Gastroesophageal sphincter (tissue), 4 donors: ENCODE data around the gene FAM83F. TPM values are rescaled to one million over a fixed set of nuclear protein-coding genes. Genes with fewer than 3 reads are reported as not detected.

Source experiments
- ATAC-seq: fragments of 150-250 bp; one replicate; pipeline ENCODE4 v1.9.1; 2016; ENCODE audit warnings: mild to moderate bottlenecking, moderate library complexity
- H3K27ac ChIP-seq, 4 donors: fragments of 200-600 bp; sonication (generic) in 3 of 4; 1 replicate in 3 of 4; 2 replicates in 1 of 4; pipeline ENCODE4 v1.5.1; 2016 to 2019
- H3K27me3 ChIP-seq: fragments of 200-600 bp; sonication (generic); one replicate; pipeline ENCODE4 v1.5.1; 2019
- H3K36me3 ChIP-seq, 2 donors: fragments of 200-600 bp; sonication (generic); one replicate each; pipeline ENCODE4 v1.5.1; 2019; ENCODE audit warnings: control low read depth in 1 of 2
- H3K4me1 ChIP-seq, 3 donors: fragments of 200-600 bp; sonication (generic); 1 replicate in 2 of 3; 2 replicates in 1 of 3; pipeline ENCODE4 v1.5.1; 2016 to 2019; ENCODE audit warnings: control low read depth in 2 of 3
- H3K4me3 ChIP-seq, 2 donors: fragments of 200-600 bp; sonication (generic); one replicate each; pipeline ENCODE4 v1.5.1; 2019; ENCODE audit warnings: mild to moderate bottlenecking in 1 of 2, moderate library complexity in 1 of 2
- H3K9me3 ChIP-seq, 3 donors: fragments of 200-600 bp; sonication (generic); one replicate each; pipeline ENCODE4 v1.5.1; 2017 to 2019; ENCODE audit warnings: control low read depth in 2 of 3
- EP300 ChIP-seq: sonication (generic); formaldehyde crosslinking; IDR thresholded peaks from one replicate; pipeline ENCODE4 v1.6.1; 2017; ENCODE audit warnings: antibody characterized with exemption, mild to moderate bottlenecking
- POLR2A ChIP-seq, 2 donors: fragments of 450-650 bp; IDR thresholded peaks; one replicate each; pipeline ENCODE4 v1.6.1; 2017; ENCODE audit warnings: antibody characterized with exemption in 2 of 2, mild to moderate bottlenecking in 2 of 2, moderate library complexity in 1 of 2
- POLR2AphosphoS5 ChIP-seq: sonication (generic); formaldehyde crosslinking; IDR thresholded peaks from one replicate; pipeline ENCODE4 v1.6.1; 2017; ENCODE audit warnings: antibody characterized with exemption
- WGBS, 2 donors: methylation state at CpG; one replicate each; pipeline ENCODE4 v1.1.5; 2018; ENCODE audit warnings: low coverage in 1 of 2; 5-methylcytosine and 5-hydroxymethylcytosine counted together
- total RNA-seq, 4 donors: library from RNA; depleted of rRNA; stranded (reverse); fragments of >200 nt; gene quantifications; one replicate each; pipeline ENCODE4 v1.1.0, GENCODE V29; 2016
- TF ChIP-seq, protein P1 (sequence below), 4 experiments: fragments of 200-600 bp in 2 of 4; fragments of 450-650 bp in 2 of 4; sonication (generic) in 1 of 4; IDR thresholded peaks; one replicate each; pipeline ENCODE4 v1.5.1; 2017 to 2019; ENCODE audit warnings: antibody characterized with exemption in 4 of 4, mild to moderate bottlenecking in 2 of 4, moderate library complexity in 2 of 4

Gene FAM83F
- total RNA-seq, 4 donors from 2014 or later = 0.46 to 4.2 (median 0.81) TPM

DNA sequence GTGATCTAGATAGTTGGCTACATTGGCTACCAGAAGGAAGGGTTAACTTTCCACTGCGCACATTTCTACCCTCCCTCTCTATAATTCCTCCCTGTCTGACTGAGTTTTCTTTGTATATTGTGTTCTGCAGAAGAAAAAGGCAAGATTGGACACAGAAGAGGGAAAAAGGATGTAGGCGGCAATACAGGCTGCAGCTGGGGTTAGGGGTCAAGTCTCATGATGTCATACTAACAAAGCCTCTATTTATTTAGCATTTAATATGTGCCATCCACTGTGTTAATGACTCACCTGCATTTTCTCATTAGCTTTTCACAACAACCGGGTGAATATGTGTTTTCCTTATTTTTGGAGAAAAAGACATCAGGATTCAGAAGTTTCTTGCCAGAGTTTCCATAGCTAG lies 2.0 kb downstream of the FAM83F start:
- H3K9me3 ChIP-seq = no peaks in the 10 kb centered on the region
- no peaks in the 10 kb centered on the region for H3K36me3 ChIP-seq
- 83 to 88% methylated on average over 2 to 3 of the region's 3 CpGs for WGBS, 2 donors
- H3K27ac ChIP-seq = peak overlapping the region in 2 of 4 donors; percentile 53 to 67
- TF ChIP-seq EP300 = no peak
- TF ChIP-seq POLR2A (IDR thresholded peaks at IDR 0.05) = no peak
- TF ChIP-seq POLR2AphosphoS5 = no peak
- TF ChIP-seq, protein P1, sequence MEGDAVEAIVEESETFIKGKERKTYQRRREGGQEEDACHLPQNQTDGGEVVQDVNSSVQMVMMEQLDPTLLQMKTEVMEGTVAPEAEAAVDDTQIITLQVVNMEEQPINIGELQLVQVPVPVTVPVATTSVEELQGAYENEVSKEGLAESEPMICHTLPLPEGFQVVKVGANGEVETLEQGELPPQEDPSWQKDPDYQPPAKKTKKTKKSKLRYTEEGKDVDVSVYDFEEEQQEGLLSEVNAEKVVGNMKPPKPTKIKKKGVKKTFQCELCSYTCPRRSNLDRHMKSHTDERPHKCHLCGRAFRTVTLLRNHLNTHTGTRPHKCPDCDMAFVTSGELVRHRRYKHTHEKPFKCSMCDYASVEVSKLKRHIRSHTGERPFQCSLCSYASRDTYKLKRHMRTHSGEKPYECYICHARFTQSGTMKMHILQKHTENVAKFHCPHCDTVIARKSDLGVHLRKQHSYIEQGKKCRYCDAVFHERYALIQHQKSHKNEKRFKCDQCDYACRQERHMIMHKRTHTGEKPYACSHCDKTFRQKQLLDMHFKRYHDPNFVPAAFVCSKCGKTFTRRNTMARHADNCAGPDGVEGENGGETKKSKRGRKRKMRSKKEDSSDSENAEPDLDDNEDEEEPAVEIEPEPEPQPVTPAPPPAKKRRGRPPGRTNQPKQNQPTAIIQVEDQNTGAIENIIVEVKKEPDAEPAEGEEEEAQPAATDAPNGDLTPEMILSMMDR (IDR thresholded peaks at IDR 0.05) = no peak
- H3K4me3 ChIP-seq = no peak overlapping the region
- peaks cover 68% of the 10 kb centered on the region for H3K27me3 ChIP-seq
- ATAC-seq = no peak
- H3K4me1 ChIP-seq = peaks cover 0 to 25% (median 3%) of the 10 kb centered on the region in 3 donors

DNA sequence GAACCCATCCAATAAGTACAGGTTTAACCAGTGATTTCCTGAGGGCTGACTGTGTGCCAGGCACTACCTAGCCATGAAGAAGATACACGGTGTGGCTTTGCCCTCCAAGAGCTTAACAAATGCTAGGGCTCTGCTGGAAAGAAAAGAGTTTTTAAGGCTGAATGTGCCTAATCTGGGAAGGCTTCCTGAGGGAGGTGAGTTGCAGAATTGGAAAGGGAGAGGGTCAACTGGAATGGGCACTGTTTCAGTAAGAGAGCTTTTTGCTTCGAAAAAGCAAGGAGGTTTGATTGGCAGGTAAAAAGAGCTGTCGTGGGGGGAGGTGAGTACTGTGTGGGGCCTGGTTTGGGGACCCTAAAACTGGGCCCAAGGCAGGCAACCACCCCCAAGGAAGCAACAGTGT lies 2.7 kb downstream of the FAM83F start:
- 60 to 91% methylated on average over 1 to 3 of the region's 3 CpGs for WGBS, 2 donors
- H3K4me3 ChIP-seq = no peak overlapping the region

DNA sequence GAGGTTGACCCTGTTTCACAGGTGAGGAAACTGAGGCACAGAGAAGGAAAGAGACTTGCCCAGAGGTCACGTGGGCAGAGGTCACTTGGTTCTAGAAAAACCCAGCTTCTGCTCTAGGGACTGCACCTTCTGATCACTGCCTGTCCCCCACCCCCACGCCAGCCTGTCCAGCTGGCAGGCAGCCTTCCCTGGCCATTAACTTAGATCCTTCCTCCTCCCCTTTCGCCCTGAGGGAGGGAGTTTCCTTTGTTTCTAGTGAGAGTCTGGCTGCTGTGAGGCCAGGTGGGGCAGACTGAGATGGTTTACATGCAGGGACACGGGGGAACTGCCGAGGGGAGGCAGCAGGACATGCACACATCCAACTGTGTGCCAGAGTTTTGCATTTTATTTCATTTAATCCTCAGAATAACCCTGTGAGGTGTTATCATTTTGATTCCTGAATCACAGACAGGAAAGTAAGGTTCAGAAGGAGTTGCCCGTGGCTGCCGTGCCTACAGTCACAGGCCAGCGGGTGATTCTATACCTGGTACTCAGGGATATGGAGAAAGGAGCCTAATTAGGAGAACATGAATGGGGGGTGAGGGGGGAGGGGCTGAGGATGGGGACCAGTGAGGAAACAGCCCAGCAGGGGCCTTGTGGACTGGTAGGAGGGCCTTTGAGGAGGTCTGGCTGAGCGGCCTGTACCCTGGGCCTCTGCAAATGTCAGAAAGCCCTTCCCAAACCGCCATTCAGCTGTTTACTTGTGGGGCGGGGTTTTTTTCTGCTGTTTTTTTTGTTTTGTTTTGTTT lies 3.4 kb downstream of the FAM83F start:
- no peak for ATAC-seq
- 81 to 83% methylated on average over 2 to 4 of the region's 11 CpGs for WGBS, 2 donors

More for the DNA sequence above, 2.7 kb downstream of the FAM83F start:
- no peak for ATAC-seq
- Histone ChIP-seq H3K27ac (peak overlapping the region in 3 of 4 donors; percentile 49 to 66 (median 53)), H3K9me3 (no peaks in the 10 kb centered on the region), H3K36me3 (no peaks in the 10 kb centered on the region), H3K4me1 (peaks cover 0 to 25% (median 3%) of the 10 kb centered on the region in 3 donors), H3K27me3 (peaks cover 68% of the 10 kb centered on the region)
- no peak for TF ChIP-seq EP300
- TF ChIP-seq, protein P1 (IDR thresholded peaks at IDR 0.05) = no peak
- no peak for TF ChIP-seq POLR2A (IDR thresholded peaks at IDR 0.05)
- no peak for TF ChIP-seq POLR2AphosphoS5

DNA sequence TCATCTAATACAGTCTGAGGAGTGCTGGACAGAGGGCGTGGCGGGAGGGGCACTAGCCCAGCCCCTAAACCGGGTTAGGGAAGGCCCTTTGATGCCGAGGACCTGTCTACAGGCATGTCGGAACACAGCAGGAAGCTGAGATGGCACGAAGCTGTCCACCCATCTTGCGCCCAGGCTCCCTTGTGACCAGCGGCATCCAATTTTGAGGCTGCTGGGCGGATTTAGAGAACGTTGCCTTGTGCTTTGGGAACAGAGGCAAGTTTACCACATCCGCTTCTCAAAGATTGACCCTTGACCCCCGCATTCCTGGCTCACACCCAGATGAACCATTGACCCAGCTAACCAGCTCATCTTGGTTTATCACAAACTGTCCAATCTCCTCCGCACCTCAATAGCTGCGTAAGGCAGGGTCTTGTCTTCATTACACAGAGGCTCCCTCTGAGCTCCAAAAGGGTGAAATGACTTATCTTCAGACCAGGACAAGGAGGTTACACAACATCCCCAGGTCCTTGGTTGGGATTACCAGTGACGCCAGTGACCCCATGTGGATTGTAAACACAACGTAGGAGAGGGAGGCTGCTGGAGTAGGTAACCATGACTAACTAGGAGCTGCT lies 4.5 kb downstream of the FAM83F start:
- WGBS, 2 donors = 81 to 88% methylated on average over 6 of the region's 16 CpGs
- peaks cover 65% of the 10 kb centered on the region for H3K27me3 ChIP-seq
- no peak for TF ChIP-seq EP300
- TF ChIP-seq POLR2AphosphoS5 = no peak
- no peak for TF ChIP-seq POLR2A (IDR thresholded peaks at IDR 0.05)
- TF ChIP-seq, protein P1 (IDR thresholded peaks at IDR 0.05) = no peak
- H3K9me3 ChIP-seq = no peaks in the 10 kb centered on the region
- H3K4me3 ChIP-seq = no peak overlapping the region
- no peak for ATAC-seq
- H3K4me1 ChIP-seq = peaks cover 0 to 25% (median 3%) of the 10 kb centered on the region in 3 donors
- H3K36me3 ChIP-seq = no peaks in the 10 kb centered on the region
- no peak overlapping the region for H3K27ac ChIP-seq

More for the DNA sequence above, 3.4 kb downstream of the FAM83F start:
- TF ChIP-seq POLR2A (IDR thresholded peaks at IDR 0.05) (no peak), POLR2AphosphoS5 (no peak), EP300 (no peak)
- TF ChIP-seq, protein P1 (IDR thresholded peaks at IDR 0.05) = no peak
- H3K9me3 ChIP-seq = no peaks in the 10 kb centered on the region
- H3K27me3 ChIP-seq = peaks cover 68% of the 10 kb centered on the region
- H3K36me3 ChIP-seq = no peaks in the 10 kb centered on the region
- peaks cover 0 to 25% (median 3%) of the 10 kb centered on the region in 3 donors for H3K4me1 ChIP-seq
- no peak overlapping the region for H3K4me3 ChIP-seq
- H3K27ac ChIP-seq = peak overlapping the region in 3 of 4 donors; percentile 49 to 66 (median 53)
